ENCODE results near the gene DNAJB11.
"Not testable (repeated sequence)": the region's sequence is repeated elsewhere in the genome, so short reads cannot be mapped to it uniquely, and the experiment has no call there.

Gene DNAJB11

GRCh38 chr3:186552408-186553031 lies 18.0 kb upstream of the DNAJB11 start:
- no peak for DNase-seq

- DNase-seq: no peak
These were observed 5.9 kb upstream of the DNAJB11 start for GRCh38 chr3:186564586-186564985.

- DNase-seq: no peak
These were observed 3.8 kb upstream of the DNAJB11 start for GRCh38 chr3:186566772-186567071.

DNA sequence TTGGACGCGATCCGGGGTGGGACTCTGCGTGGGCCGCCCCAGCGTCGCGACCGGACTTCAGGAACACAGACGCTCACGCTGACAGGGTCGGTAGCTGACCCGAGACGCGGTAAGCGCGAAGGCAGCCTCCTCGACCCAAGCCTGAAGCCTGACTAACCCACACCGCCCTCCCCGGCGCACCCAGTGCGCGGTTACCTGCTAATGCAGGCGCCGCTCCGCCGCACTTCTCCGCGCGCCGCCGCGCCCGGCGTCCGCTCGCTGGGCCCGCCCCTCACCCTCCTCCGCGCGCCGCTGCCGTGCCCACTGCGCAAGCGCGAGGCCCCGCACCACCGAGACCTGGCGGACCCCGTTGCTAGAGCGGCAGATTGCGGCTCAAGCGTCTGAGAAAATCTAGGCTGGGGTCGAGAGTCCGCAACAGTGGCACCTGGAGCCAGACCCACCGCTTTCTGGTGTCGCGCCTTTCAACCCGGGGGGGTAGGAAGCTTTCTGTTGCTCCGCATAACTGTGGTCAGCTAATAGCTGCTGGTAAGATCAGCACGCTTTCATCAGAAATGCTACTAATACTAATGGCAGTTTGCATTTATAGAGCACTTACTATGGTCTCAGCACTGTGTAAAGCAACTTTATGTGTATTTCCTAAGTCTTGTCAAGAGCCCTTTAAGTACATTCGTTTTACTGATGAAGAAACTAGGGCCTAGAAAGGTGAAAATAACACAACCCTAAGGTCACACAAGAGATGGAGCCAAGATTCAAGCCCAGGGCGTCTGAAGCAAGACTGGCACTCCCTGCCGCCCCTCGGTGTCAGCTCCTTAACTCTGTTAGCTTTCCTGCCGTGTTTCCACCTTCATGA lies 3.2 kb upstream of the DNAJB11 start, which contains the start of gene TBCCD1:
Gene TBCCD1, minus strand, starts transcription at position 268 of the 850 bp plus-strand sequence. CDS start 3,010 bp downstream, outside the sequence.
- DNase-seq: peak; percentile 100

DNA sequence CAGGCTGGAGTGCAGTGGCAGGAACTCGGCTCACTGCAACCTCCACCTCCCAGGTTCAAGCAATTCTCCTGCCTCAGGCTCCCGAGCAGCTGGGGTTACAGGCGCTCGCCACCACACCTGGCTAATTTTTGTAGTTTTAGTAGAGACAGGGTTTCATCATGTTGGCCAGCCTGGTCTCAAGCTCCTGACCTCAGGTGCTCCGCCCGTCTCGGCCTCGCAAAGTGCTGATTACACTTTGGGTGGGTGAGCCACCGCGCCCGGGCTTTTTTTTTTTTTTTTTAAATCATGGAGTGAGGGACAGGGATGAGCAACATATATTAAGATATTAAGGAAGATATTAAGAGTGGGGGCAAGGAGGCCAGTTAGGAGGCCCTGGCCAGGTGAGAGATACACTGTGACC lies 1.2 kb upstream of the DNAJB11 start:
- not testable (repeated sequence) for DNase-seq

DNA sequence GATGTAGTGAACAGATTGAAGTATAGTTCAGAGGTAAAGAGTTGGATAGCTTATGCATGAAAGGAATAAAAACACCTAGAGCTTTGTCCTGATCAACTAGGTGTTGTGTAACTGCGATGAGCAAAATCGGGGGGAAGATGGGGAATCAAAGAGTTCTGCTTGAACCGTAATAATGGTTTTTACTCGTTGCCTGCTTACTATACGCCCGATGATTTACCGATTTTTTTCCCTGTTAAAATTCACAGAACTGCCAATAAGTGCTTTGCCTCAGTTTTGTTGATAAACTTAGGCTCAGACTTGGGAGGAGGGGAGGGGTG lies 783 bp upstream of the DNAJB11 start:
- no peak for DNase-seq

- no peak for DNase-seq
These were observed 572 bp downstream of the DNAJB11 start for GRCh38 chr3:186570941-186571643.

DNA sequence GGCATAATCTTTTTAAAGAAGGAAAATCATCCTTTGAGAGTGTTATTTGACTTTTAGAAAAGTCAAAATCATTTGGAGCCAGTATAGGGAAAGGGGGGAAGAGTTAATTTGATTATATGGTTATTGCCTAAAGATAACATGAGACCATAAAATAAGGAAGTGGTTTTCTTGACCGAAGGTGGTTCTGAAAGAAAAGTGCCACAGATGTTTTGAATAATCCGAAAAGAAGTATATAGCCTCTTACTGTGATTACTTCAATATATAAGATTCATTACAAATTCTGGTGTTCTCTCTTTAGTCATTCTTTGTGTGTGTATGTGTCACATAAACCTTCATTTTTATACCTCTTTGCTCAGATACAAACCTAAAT lies 1.1 kb downstream of the DNAJB11 start:
- DNase-seq: no peak

DNA sequence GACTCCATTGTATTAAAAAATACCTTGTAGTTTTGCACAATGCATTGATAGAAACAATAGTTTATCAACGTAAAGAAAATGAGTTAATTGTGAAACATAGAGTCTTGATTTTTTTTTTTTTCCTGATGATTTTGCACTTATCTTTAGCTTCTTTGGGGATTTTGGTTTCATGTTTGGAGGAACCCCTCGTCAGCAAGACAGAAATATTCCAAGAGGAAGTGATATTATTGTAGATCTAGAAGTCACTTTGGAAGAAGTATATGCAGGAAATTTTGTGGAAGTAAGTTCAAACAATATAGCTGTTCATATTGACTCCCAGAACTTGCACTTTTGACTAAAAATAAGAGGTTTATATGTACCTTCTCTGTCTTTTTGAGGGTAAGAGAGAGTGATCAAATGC lies 7.0 kb downstream of the DNAJB11 start:
- no peak for DNase-seq

GRCh38 chr3:186580785-186581184 lies 10.3 kb downstream of the DNAJB11 start:
- DNase-seq: no peak

- DNase-seq: no peak
These were observed 12.0 kb downstream of the DNAJB11 start for GRCh38 chr3:186582541-186582940.

DNA sequence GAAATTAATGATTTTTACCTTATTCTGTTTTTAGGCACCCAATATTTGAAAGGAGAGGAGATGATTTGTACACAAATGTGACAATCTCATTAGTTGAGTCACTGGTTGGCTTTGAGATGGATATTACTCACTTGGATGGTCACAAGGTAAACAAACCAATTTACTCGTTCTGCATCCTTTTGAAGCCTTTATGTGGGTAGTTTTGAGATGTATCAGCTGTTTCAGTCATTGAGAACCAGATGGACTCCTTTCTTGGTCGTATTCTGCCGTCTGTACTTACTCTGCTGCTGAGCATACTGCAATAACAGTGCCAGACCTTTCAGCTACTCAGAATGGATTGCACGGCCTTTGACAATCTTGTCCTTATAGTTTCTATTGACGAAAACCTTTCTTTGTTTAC lies 13.3 kb downstream of the DNAJB11 start:
- DNase-seq: no peak

DNA sequence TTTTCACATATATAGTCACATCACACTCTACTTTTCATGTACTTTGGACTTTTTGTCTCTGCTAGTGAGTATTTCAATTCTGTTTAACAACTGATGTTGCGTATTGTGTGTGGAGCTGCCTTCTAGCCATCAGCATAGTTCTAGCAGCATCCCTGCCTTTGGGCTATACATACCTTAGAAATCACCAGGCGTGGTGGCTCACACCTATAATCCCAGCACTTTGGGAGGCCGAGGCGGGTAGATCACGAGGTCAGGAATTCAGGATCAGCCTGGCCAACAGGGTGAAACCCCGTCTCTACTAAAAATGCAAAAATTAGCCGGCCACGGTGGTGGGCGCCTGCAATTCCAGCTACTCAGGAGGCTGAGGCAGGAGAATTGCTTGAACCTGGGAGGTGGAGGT lies 15.7 kb downstream of the DNAJB11 start:
- DNase-seq: not testable (repeated sequence)

GRCh38 chr3:186587183-186587582 lies 16.7 kb downstream of the DNAJB11 start:
- DNase-seq: no peak

DNA sequence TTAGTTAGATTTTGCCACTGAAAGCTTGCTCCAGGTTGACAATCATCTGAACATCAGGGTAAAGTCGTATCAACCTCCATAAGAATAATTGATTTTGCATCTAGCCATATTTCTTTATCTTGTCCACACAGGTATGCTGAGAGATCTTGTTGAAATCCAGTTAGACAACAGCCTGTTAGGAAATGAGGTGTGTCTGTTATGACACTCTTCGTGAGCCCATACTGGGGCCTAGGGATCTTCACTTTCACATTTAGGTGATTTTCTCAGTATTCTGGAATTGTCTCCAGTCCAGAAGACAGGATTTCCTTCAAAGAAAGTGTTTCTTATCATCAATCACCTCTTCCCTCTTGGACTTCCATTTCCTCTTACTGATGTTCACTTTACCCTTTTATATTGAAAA lies 18.1 kb downstream of the DNAJB11 start:
- DNase-seq: no peak

DNA sequence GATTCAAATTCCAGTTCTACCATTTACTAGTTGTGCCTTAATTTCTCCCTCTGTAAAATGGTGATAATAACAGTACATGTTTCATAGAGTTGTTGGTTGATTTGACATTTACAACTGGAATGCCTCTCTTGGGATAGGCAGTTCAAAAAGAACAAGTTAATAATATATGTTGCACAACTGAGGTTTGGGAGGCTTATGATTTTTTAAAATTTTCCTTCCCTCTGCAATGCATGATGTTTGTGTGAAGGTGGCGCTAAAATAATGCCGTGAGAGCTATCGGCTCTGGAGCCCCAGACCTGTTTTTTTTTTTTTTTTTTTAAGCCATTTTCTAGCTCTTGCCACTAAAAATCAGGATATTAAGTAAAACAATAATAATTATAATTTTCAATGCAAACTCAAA lies 18.6 kb downstream of the DNAJB11 start:
- DNase-seq: no peak

- DNase-seq: no peak
These were observed 19.5 kb downstream of the DNAJB11 start for GRCh38 chr3:186589856-186590579.

GRCh38 chr3:186590580-186591295 lies 20.2 kb downstream of the DNAJB11 start:
- DNase-seq: no peak

GRCh38 chr3:186592682-186593081 lies 22.2 kb downstream of the DNAJB11 start:
- no peak for DNase-seq

- no peak for DNase-seq
These were observed 23.3 kb downstream of the DNAJB11 start for GRCh38 chr3:186593862-186594261.

DNA sequence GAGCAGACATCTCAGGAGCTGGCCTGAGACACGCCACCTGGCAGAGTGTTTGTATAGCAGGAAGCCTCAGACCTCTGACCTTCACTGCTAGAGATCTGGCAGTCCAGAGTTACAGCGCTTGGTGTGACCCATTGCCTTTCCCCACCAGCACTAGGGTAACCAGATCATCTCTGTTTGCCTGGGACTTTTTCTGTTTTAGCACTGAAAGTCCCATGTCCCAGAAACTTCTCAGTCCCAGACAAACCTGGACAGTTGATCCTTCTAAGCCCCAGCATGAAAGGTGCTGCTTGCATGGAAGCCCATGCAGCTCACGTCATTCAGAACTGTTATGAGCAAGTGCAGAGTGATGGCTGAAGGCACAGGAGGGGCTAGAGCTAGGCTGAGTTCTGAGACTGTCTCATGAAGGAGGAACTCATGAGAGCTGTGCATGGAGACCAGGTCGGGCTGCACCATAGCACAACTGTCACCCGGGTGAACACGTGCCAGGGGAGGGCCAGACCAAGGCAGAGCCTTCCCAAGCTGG lies 24.1 kb downstream of the DNAJB11 start:
- DNase-seq: no peak

DNA sequence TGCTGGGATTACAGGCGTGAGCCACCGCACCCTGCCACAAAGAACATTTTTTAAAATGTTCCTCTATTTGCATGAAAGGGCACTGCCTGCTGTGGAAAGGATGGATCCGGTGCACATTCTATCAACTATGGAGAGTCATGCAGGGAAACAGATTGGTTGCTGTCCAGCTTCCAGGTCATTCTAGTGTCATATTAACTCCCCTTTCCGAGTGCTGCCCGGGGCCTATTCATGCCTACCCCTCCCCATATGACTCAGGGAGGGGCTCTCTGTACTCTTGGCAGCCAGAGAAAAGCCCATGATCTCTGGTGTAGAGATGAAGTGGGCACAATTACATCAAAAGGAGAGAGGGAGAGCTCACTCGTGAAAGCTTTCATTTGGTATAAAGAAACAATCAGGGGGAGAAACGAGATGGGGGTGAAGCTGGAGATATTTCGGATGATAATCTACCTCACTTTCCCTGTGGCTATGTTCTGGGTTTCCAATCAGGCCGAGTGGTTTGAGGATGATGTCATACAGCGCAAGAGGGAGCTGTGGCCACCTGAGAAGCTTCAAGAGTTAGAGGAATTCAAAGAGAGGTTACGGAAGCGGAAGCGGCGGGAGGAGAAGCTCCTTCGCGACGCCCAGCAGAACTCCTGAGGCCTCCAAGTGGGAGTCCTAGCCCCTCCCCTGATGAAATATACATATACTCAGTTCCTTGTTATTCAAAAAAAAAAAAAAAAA lies 26.2 kb downstream of the DNAJB11 start:
- no peak for DNase-seq
